GM18951 (cell line): Measurements from ENCODE around the gene SPTA1.
"Not testable (repeated sequence)": the region's sequence is repeated elsewhere in the genome, so short reads cannot be mapped to it uniquely, and the experiment has no call there.

Source experiments
- POLR2A ChIP-seq: IDR thresholded peaks from 4 replicates; pipeline ENCODE4 v1.6.1; 2011; ENCODE audit warnings: mild to moderate bottlenecking; ENCODE audit not compliant: insufficient read length, insufficient read depth; ENCODE audit errors: extremely low read depth
- in situ Hi-C: fragments of 300-500 bp; cut with MboI; formaldehyde crosslinking; loops from one replicate; pipeline ENCODE4 v1.12.0; 2022; ENCODE audit warnings: low sequenced_read_pairs, mixed read lengths, inconsistent platforms; ENCODE audit not compliant: unreplicated experiment

Gene SPTA1

DNA sequence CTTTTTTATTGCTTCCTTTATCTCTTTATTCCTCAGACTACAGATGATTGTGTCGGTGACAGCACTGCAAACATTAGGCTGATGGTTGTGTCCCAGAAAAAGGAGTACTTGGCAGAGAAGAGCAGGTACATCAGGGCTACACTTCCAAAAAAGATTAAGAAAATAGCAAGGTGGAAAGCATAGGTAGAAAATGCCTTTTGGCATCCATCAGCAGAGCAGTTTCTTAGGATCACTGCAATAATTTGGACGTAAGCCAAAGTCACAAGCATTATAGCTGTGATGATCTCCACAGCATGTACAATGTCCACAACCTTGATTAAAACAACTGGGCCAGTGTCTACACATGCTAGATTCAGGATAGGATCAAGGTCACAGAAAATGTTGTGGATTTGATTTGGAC, 8.1 kb upstream of the SPTA1 start:
- in situ Hi-C loops = no loop called here
- no peak for TF ChIP-seq POLR2A

DNA sequence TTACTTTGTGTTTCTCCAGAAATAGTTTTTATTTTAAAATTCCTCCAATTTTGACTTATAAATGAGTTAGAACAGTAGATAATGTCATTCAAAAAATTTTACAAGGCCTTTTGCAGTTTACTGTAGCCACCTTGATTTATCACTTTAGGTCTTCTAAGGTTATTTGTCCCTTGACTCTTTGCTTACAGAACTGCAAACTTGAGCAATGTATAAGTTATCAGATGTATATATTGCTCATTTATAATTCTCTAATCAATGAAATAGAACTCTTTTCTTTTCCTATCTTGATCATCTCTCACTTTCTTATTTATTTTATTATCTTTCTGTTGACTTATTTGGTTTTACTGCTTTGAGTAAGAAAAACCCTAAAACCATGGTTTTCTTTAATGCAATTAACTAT, 5.8 kb upstream of the SPTA1 start:
- TF ChIP-seq POLR2A = no peak
- in situ Hi-C loops = no loop called here

DNA sequence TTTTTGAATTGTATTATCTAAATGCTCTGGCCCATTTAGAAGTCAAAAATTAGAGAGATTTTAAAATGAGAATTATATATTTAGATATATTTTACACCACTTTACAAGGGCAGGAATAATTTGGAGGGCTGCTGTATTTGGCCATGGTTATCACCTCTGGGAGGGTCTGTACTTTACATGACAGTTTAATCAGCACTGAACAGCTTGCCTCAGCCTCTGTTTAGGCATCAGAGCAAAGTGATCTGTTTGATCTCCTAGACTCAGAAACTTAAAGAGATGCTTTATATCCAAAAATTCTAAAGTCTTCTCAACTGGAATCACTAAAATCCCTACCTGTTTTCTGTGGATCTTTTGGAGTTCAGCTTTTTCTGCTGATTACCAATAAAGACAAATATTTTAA, 5.4 kb upstream of the SPTA1 start:
- no peak for TF ChIP-seq POLR2A
- in situ Hi-C loops = no loop called here

DNA sequence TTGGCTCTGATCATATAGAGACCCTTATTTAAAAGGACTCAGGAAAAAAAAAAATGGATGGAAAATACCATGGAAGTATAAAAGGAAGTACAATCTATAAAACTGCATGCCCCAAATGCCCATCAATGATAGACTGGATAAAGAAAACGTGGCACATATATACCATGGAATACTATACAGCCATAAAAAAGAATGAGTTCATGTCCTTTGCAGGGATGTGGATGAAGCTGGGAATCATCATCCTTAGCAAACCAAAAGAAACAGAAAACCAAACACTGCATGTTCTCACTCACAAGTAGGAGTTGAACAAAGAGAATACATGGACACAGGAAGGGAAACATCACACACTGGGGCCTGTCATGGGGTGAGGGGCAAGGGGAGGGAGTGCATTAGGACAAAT, 4.6 kb upstream of the SPTA1 start:
- in situ Hi-C loops = not testable (repeated sequence)

DNA sequence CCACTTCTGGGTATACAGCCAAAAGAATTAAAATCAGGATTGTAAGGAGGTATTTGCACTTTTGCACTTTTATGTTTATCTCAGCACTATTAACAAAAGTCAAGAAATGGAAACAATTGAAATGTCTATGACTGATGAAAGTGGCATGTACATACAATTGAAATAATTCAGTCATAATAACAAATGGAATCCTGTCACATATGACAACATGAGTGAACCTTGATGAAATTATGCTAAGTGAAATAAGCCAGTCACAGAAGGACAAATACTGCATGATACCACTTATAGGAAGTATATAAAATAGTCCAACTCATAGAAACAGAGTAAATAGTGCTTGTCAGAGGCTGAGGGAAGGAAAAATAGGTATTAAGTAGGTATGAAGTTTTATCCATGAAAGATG, 3.4 kb upstream of the SPTA1 start:
- in situ Hi-C loops = no loop called here
- TF ChIP-seq POLR2A = no peak

- in situ Hi-C loops = no loop called here
- TF ChIP-seq POLR2A = no peak
Measured at GRCh38 chr1:158689110-158689509, 2.6 kb upstream of the SPTA1 start.

- in situ Hi-C loops = not testable (repeated sequence)
Measured at GRCh38 chr1:158688343-158688742, 1.8 kb upstream of the SPTA1 start.

DNA sequence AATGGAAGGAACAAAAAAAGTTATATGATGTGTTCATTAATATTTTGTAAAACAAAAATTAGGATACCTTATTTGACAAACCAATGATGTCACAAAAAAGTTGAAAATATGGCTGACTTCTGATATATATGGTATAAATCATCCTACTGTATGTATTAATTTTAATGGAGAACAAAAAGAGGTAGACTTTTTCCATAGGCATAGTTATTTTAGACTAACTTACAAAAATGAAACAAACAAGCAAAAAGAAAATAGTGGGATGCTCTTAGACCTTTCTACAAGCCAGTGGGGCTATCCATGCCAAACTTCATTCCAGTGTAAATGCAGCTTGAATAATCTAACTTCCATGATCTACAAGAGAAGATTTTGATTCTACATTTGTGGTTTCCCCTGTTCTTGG, 522 bp upstream of the SPTA1 start:
- in situ Hi-C loops = no loop called here
- TF ChIP-seq POLR2A = no peak

- in situ Hi-C loops = no loop called here
- TF ChIP-seq POLR2A = no peak
Measured at GRCh38 chr1:158685085-158685484, 1.4 kb downstream of the SPTA1 start.

GRCh38 chr1:158681606-158682005, 4.9 kb downstream of the SPTA1 start:
- TF ChIP-seq POLR2A = no peak

DNA sequence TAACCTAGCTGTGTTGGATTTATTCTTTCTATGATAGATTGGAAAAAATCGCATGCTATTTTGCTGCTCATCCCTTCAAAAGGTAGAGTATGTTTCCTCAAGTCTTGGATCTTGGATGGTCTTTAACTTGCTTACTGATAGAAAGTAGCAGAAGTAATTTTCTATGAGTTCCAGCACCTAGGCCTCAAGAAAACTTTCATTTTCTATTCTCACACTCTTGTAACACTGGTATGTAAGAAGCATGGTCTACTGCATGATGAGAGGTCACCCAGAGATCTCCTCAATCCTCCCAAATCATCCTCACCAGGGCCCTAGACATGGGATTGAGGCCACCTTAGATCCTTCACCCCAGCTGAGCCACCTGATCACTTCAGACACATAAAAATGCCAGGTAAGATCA, 7.2 kb downstream of the SPTA1 start:
- in situ Hi-C loops = no loop called here
- no peak for TF ChIP-seq POLR2A

More at GRCh38 chr1:158681606-158682005, 4.9 kb downstream of the SPTA1 start:
- in situ Hi-C loops = no loop called here

GRCh38 chr1:158675563-158676323, 10.8 kb downstream of the SPTA1 start:
- in situ Hi-C loops = no loop called here
- TF ChIP-seq POLR2A = no peak

GRCh38 chr1:158674302-158674701, 12.2 kb downstream of the SPTA1 start:
- no peak for TF ChIP-seq POLR2A
- in situ Hi-C loops = no loop called here

GRCh38 chr1:158666037-158666436, 20.5 kb downstream of the SPTA1 start:
- TF ChIP-seq POLR2A = no peak
- in situ Hi-C loops = no loop called here

- in situ Hi-C loops = no loop called here
- no peak for TF ChIP-seq POLR2A
Measured at GRCh38 chr1:158654571-158654970, 31.9 kb downstream of the SPTA1 start.
